Endothelial cell of umbilical vein (primary cell): Measurements from ENCODE around the gene LCTL. TPM values are rescaled to one million over a fixed set of nuclear protein-coding genes. Genes with fewer than 3 reads are reported as not detected.

Experiments
- BruUV-seq: library from RNA; stranded (reverse); fragments of 400-500 nt; replicated peaks from 2 replicates; lab custom pipeline; 2021; lab: Mats Ljungman, UMichigan
- CTCF ChIA-PET: fragments of 300-600, 350-600 bp; sonication (Branson Sonifier 250); formaldehyde crosslinking; loops from one replicate; lab custom pipeline; 2021; ENCODE audit warnings: antibody characterized with exemption, inconsistent platforms; lab: Charles Lee
- POLR2A ChIA-PET: fragments of 300-600, 350-600 bp; sonication (Branson Sonifier 250); formaldehyde crosslinking; loops from one replicate; lab custom pipeline; 2021; ENCODE audit warnings: antibody characterized with exemption, inconsistent platforms; lab: Charles Lee
- DNase-seq: peaks from one replicate; pipeline ENCODE4 v3.0.0-alpha.2; 2011; ENCODE audit warnings: low read depth, low spot score
- FAIRE-seq: peaks from 2 replicates; lab custom pipeline; 2011; peaks lifted over from hg19 to GRCh38; lab: Jason Lieb, UNC
- H2AFZ ChIP-seq: 2 replicates; pipeline ENCODE4 v1.6.0; 2012; ENCODE audit warnings: low read depth, low read length, control low read depth, inconsistent platforms
- H3K27ac ChIP-seq: 2 replicates; pipeline ENCODE4 v1.5.1; 2011; ENCODE audit warnings: low read depth, mild to moderate bottlenecking, control low read depth, low read length, moderate library complexity; ENCODE audit not compliant: insufficient read depth
- H3K27me3 ChIP-seq, 2 experiments: 2 replicates each; pipeline versions ENCODE4 v1.6.0 to v1.6.1; 2011; ENCODE audit warnings: low read length in 2 of 2, mixed read lengths in 1 of 2; ENCODE audit not compliant: control insufficient read depth in 2 of 2, insufficient read depth in 2 of 2
- H3K36me3 ChIP-seq, 2 experiments: 2 replicates in 1 of 2; 3 replicates in 1 of 2; pipeline ENCODE4 v1.5.1; 2011; ENCODE audit warnings: low read length in 2 of 2, mild to moderate bottlenecking in 1 of 2, moderate library complexity in 1 of 2; ENCODE audit not compliant: control insufficient read depth in 2 of 2, insufficient read depth in 2 of 2; ENCODE audit errors: extremely low read depth in 1 of 2
- H3K4me1 ChIP-seq: 3 replicates; pipeline ENCODE4 v1.5.1; 2011; ENCODE audit warnings: mild to moderate bottlenecking, low read length; ENCODE audit not compliant: control insufficient read depth, insufficient read depth; ENCODE audit errors: extremely low read depth
- H3K4me2 ChIP-seq: 2 replicates; pipeline ENCODE4 v1.6.1; 2011; ENCODE audit warnings: low read length, control low read depth, mixed read lengths; ENCODE audit not compliant: insufficient read depth
- H3K4me3 ChIP-seq, 3 experiments: fragments of 200-600 bp in 1 of 3; sonication (generic), shearing (Covaris generic) in 1 of 3; replicated peaks in 1 of 3; 2 replicates each; pipeline ENCODE4 v1.5.1; 2011 to 2016; ENCODE audit warnings: control low read depth in 3 of 3, low read length in 3 of 3, mild to moderate bottlenecking in 2 of 3, inconsistent platforms in 1 of 3, low read depth in 1 of 3, moderate library complexity in 1 of 3; ENCODE audit not compliant: insufficient read depth in 1 of 3
- H3K79me2 ChIP-seq: 2 replicates; pipeline ENCODE4 v1.6.0; 2012; ENCODE audit warnings: low read length, inconsistent platforms; ENCODE audit not compliant: control insufficient read depth, insufficient read depth
- H3K9ac ChIP-seq: replicated peaks from 2 replicates; pipeline ENCODE3; 2011; ENCODE audit warnings: low read length, control low read depth; ENCODE audit not compliant: insufficient read depth; ENCODE audit errors: extremely low read depth
- H3K9me1 ChIP-seq: replicated peaks from 3 replicates; pipeline ENCODE4 v1.6.0; 2011; ENCODE audit warnings: mild to moderate bottlenecking, low read length; ENCODE audit not compliant: control insufficient read depth, insufficient read depth; ENCODE audit errors: extremely low read depth
- H3K9me3 ChIP-seq: replicated peaks from 2 replicates; pipeline ENCODE4 v1.5.1; 2012; ENCODE audit warnings: low read length, inconsistent platforms; ENCODE audit not compliant: control insufficient read depth, insufficient read depth
- H4K20me1 ChIP-seq: replicated peaks from 2 replicates; pipeline ENCODE3; 2011; ENCODE audit warnings: mild to moderate bottlenecking, low read length; ENCODE audit not compliant: control insufficient read depth, insufficient read depth; ENCODE audit errors: extremely low read depth
- CTCF ChIP-seq, 2 donors: IDR thresholded peaks; 1 replicate in 1 of 2; 2 replicates in 1 of 2; pipeline ENCODE4 v1.5.1; 2011; ENCODE audit warnings: low read length in 2 of 2, mild to moderate bottlenecking in 2 of 2, moderate library complexity in 2 of 2, control low read depth in 1 of 2, inconsistent platforms in 1 of 2, low read depth in 1 of 2; ENCODE audit not compliant: insufficient read depth in 1 of 2; ENCODE audit errors: extremely low read depth in 1 of 2
- EZH2 ChIP-seq: IDR thresholded peaks from 2 replicates; pipeline ENCODE4 v1.6.1; 2012; ENCODE audit warnings: borderline replicate concordance, low read depth, mild to moderate bottlenecking, moderate library complexity, low read length, inconsistent platforms; ENCODE audit not compliant: severe bottlenecking
- FOS ChIP-seq: IDR thresholded peaks from 2 replicates; pipeline ENCODE4 v1.6.1; 2011; ENCODE audit warnings: mild to moderate bottlenecking, low read length, moderate library complexity, borderline replicate concordance; ENCODE audit not compliant: insufficient read depth
- GATA2 ChIP-seq: IDR thresholded peaks from 2 replicates; pipeline ENCODE4 v1.7.0; 2011; ENCODE audit warnings: low read depth, mild to moderate bottlenecking, moderate library complexity, mixed read lengths, low read length; ENCODE audit not compliant: insufficient read length, insufficient read depth
- JUN ChIP-seq: IDR thresholded peaks from 2 replicates; pipeline ENCODE4 v1.6.1; 2011; ENCODE audit warnings: borderline replicate concordance, low read depth; ENCODE audit not compliant: insufficient read length, insufficient read depth
- MAX ChIP-seq: IDR thresholded peaks from 2 replicates; pipeline ENCODE4 v1.6.1; 2011; ENCODE audit not compliant: insufficient read depth, insufficient read length
- MYC ChIP-seq: IDR thresholded peaks from one replicate; pipeline ENCODE4 v1.6.1; 2011; ENCODE audit warnings: mild to moderate bottlenecking, low read depth, low read length
- POLR2A ChIP-seq: IDR thresholded peaks from 2 replicates; pipeline ENCODE4 v1.6.1; 2012; ENCODE audit warnings: low read depth, mild to moderate bottlenecking, control low read depth, low read length
- POLR2AphosphoS5 ChIP-seq: IDR thresholded peaks from 2 replicates; pipeline ENCODE4 v1.6.1; 2012; ENCODE audit warnings: low read depth, mild to moderate bottlenecking, control low read depth, low read length, moderate library complexity; ENCODE audit not compliant: insufficient read depth
- dilution Hi-C: fragments of 300-500 bp; cut with MboI; formaldehyde crosslinking; loops from one replicate; pipeline ENCODE4 v1.15.0; 2019; ENCODE audit warnings: low sequenced_read_pairs; ENCODE audit not compliant: extremely low pct_ligation_motif_present
- intact Hi-C: fragments of 100-400 bp; cut with micrococcal nuclease; formaldehyde crosslinking; loops from one replicate; pipeline ENCODE4 v1.10.0; 2022
- polyA plus RNA-seq, 4 experiments: library from polyadenylated mRNA; depleted of rRNA in 3 of 4; stranded (reverse) in 3 of 4; unstranded in 1 of 4; fragments of >200 nt; gene quantifications; 2 replicates each; pipeline versions ENCODE4 v1.2.1 to v1.2.3, GENCODE V29; 2011 to 2012; ENCODE audit warnings: missing spikeins in 1 of 4
- total RNA-seq: library from RNA; stranded (reverse); gene quantifications from 2 replicates; pipeline ENCODE4 v1.2.3, GENCODE V29; 2021

The LCTL gene
- total and polyA plus RNA-seq, 2 donors (not counting 3 experiments of a cell fraction or from before 2014, with no cell fraction given): 0.04 TPM; not detected in 1

- DNase-seq: no peak
- POLR2A ChIA-PET: no interaction called here
- Histone ChIP-seq H3K4me1 (peaks cover 57% of the 10 kb centered on the region), H2AFZ (no peak overlapping the region), H3K27me3 (no peaks in the 10 kb centered on the region), H3K36me3 (no peaks in the 10 kb centered on the region), H3K9ac (no peak overlapping the region), H4K20me1 (no peaks in the 10 kb centered on the region), H3K9me3 (no peaks in the 10 kb centered on the region), H3K4me2 (peak overlapping the region; percentile 1), H3K4me3 (no peak overlapping the region), H3K27ac (peak overlapping the region; percentile 65), H3K79me2 (no peaks in the 10 kb centered on the region), H3K9me1 (no peaks in the 10 kb centered on the region)
- no TSS peak for BruUV-seq
- dilution Hi-C loops: no loop called here
- no peak for FAIRE-seq
- CTCF ChIA-PET: interaction anchor here (0.8 to 6.6 kb wide), 5 partner anchors 10 to 237 kb away, joined by 3 to 226 read pairs (median 9); partner anchors contain the start of gene SMAD6
- TF ChIP-seq EZH2 (no peak), JUN (no peak), POLR2AphosphoS5 (no peak), GATA2 (no peak), MYC (no peak), FOS (no peak), MAX (no peak), POLR2A (no peak), CTCF (IDR thresholded peaks at IDR 0.05; ENCODE audit: extremely low read depth in 1 of 2, insufficient read depth in 1 of 2, low read depth in 1 of 2, low read length in 2 of 2) (no peak)
- intact Hi-C loops: loop anchor here (1.0 kb wide), 1 partner anchor 189 kb away; no protein-coding TSS in a partner anchor
Measured at GRCh38 chr15:66614456-66614855, 48.7 kb upstream of the LCTL start.
